Testis (tissue), 2 donors: ENCODE results near the gene MAML2.

Experiments
- CTCF ChIP-seq, 3 experiments: fragments of 450-650 bp in 2 of 3; fragments of 200-600 bp in 1 of 3; sonication (generic) in 1 of 3; IDR thresholded peaks; one replicate each; pipeline ENCODE4 v1.5.1; 2016 to 2019; ENCODE audit warnings: antibody characterized with exemption in 3 of 3, mild to moderate bottlenecking in 2 of 3, moderate library complexity in 1 of 3
- POLR2A ChIP-seq: fragments of 450-650 bp; IDR thresholded peaks from one replicate; pipeline ENCODE4 v1.6.1; 2017; ENCODE audit warnings: antibody characterized with exemption, mild to moderate bottlenecking, moderate library complexity

GRCh38 chr11:96309016-96309642, 33.9 kb downstream of the MAML2 start:
- TF ChIP-seq CTCF (IDR thresholded peaks at IDR 0.05) = no peak
- TF ChIP-seq POLR2A = no peak
